ENCODE results near the gene NKX2-4. TPM values are rescaled to one million over a fixed set of nuclear protein-coding genes. Genes with fewer than 3 reads are reported as not detected.

The NKX2-4 gene
- polyA plus RNA-seq, 1 of the 3 experiments (the other 2 are of a cell fraction) = not detected

DNA sequence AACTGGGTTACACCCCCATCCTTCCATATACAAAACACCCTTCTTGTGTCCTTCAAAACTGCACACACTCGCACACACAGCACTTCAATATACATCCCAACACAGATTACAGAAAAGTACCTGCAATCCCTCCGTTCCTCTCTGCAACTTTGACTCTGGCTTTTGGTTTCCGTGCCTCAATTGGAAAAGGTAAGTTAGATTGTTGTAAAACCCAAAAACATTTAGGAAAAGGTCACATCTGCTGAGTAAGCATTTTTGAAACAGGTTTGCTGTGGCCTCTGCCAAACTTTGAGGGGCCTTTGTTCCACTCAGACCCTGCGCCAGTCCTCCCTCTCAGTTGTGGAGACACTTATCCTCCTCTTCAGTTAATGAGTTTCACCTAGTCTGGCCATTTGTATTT is 4.2 kb downstream of the NKX2-4 start:
- DNase-seq = no peak
- H3K36me3 ChIP-seq (replicated peaks in 1 of 2; ENCODE audit: control insufficient read depth in 1 of 2, insufficient read depth in 2 of 2, low read length in 1 of 2) = peaks cover 12 to 27% of the 10 kb centered on the region in 2 experiments
- H3K79me2 ChIP-seq (ENCODE audit: insufficient read depth) = no peaks in the 10 kb centered on the region
- H3F3A ChIP-seq (replicated peaks; ENCODE audit: insufficient read depth) = peaks cover 11% of the 10 kb centered on the region
- POLR2A ChIA-PET = no interaction called here
- CTCF ChIA-PET = interaction anchor here (1.5 to 4.1 kb wide), 3 partner anchors 99 to 157 kb away, joined by 3 to 27 read pairs (median 8); no protein-coding TSS in a partner anchor
- no peak overlapping the region for H3K27ac ChIP-seq (ENCODE audit: low read depth in 2 of 2, low read length in 1 of 2)
- no peaks in the 10 kb centered on the region; a peak in 1 of 4 replicates for H3K4me1 ChIP-seq (ENCODE audit: control insufficient read depth in 1 of 2, insufficient read depth in 2 of 2, low read depth in 1 of 2, low read length in 1 of 2)
- H3K9ac ChIP-seq = no peak overlapping the region
- H3K9me2 ChIP-seq = no peaks in the 10 kb centered on the region
- H3K4me3 ChIP-seq (ENCODE audit: low read depth in 2 of 2, low read length in 1 of 2) = no peak overlapping the region
- peaks cover 33% of the 10 kb centered on the region for H3K27me3 ChIP-seq (ENCODE audit: insufficient read depth)
- H3K9me3 ChIP-seq = no peaks in the 10 kb centered on the region
- 63% methylated on average over 4 of the region's 4 CpGs for WGBS (ENCODE audit: low lambda C conversion rate)
- no peak overlapping the region for H3K4me2 ChIP-seq
- TF ChIP-seq, protein P1, sequence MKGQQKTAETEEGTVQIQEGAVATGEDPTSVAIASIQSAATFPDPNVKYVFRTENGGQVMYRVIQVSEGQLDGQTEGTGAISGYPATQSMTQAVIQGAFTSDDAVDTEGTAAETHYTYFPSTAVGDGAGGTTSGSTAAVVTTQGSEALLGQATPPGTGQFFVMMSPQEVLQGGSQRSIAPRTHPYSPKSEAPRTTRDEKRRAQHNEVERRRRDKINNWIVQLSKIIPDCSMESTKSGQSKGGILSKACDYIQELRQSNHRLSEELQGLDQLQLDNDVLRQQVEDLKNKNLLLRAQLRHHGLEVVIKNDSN (IDR thresholded peaks at IDR 0.05; ENCODE audit: borderline replicate concordance, low read depth) = no peak
- TF ChIP-seq RCOR1 (IDR thresholded peaks at IDR 0.05; ENCODE audit: low read length) (no peak), EP300 (IDR thresholded peaks at IDR 0.05; ENCODE audit: borderline replicate concordance in 1 of 2, low read depth in 1 of 2, low read length in 1 of 2) (no peak), POLR2AphosphoS5 (IDR thresholded peaks at IDR 0.05; ENCODE audit: low read depth, low read length) (no peak), FOXJ3 (CRISPR knock-in tag; IDR thresholded peaks at IDR 0.05) (no peak), TAF1 (IDR thresholded peaks at IDR 0.05; ENCODE audit: borderline replicate concordance, low read depth, low read length) (no peak), ELF1 (IDR thresholded peaks at IDR 0.05) (no peak), RAD21 (IDR thresholded peaks at IDR 0.05; ENCODE audit: low read length) (no peak), RXRA (IDR thresholded peaks at IDR 0.05; ENCODE audit: borderline replicate concordance, low read depth) (no peak), MXI1 (IDR thresholded peaks at IDR 0.05; ENCODE audit: low read depth, low read length) (no peak), SMC3 (IDR thresholded peaks at IDR 0.05; ENCODE audit: low read depth, low read length) (no peak), JUND (IDR thresholded peaks at IDR 0.05) (no peak)
- TF ChIP-seq, protein P2, sequence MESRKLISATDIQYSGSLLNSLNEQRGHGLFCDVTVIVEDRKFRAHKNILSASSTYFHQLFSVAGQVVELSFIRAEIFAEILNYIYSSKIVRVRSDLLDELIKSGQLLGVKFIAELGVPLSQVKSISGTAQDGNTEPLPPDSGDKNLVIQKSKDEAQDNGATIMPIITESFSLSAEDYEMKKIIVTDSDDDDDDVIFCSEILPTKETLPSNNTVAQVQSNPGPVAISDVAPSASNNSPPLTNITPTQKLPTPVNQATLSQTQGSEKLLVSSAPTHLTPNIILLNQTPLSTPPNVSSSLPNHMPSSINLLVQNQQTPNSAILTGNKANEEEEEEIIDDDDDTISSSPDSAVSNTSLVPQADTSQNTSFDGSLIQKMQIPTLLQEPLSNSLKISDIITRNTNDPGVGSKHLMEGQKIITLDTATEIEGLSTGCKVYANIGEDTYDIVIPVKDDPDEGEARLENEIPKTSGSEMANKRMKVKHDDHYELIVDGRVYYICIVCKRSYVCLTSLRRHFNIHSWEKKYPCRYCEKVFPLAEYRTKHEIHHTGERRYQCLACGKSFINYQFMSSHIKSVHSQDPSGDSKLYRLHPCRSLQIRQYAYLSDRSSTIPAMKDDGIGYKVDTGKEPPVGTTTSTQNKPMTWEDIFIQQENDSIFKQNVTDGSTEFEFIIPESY (IDR thresholded peaks at IDR 0.05; ENCODE audit: borderline replicate concordance, low read depth) = no peak
- TF ChIP-seq, protein P3, sequence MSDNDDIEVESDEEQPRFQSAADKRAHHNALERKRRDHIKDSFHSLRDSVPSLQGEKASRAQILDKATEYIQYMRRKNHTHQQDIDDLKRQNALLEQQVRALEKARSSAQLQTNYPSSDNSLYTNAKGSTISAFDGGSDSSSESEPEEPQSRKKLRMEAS (IDR thresholded peaks at IDR 0.05; ENCODE audit: low read depth) = no peak
- TF ChIP-seq, protein P4, sequence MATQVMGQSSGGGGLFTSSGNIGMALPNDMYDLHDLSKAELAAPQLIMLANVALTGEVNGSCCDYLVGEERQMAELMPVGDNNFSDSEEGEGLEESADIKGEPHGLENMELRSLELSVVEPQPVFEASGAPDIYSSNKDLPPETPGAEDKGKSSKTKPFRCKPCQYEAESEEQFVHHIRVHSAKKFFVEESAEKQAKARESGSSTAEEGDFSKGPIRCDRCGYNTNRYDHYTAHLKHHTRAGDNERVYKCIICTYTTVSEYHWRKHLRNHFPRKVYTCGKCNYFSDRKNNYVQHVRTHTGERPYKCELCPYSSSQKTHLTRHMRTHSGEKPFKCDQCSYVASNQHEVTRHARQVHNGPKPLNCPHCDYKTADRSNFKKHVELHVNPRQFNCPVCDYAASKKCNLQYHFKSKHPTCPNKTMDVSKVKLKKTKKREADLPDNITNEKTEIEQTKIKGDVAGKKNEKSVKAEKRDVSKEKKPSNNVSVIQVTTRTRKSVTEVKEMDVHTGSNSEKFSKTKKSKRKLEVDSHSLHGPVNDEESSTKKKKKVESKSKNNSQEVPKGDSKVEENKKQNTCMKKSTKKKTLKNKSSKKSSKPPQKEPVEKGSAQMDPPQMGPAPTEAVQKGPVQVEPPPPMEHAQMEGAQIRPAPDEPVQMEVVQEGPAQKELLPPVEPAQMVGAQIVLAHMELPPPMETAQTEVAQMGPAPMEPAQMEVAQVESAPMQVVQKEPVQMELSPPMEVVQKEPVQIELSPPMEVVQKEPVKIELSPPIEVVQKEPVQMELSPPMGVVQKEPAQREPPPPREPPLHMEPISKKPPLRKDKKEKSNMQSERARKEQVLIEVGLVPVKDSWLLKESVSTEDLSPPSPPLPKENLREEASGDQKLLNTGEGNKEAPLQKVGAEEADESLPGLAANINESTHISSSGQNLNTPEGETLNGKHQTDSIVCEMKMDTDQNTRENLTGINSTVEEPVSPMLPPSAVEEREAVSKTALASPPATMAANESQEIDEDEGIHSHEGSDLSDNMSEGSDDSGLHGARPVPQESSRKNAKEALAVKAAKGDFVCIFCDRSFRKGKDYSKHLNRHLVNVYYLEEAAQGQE (IDR thresholded peaks at IDR 0.05; ENCODE audit: low read depth, low read length) = no peak
- no peak overlapping the region for H2AFZ ChIP-seq (ENCODE audit: low read depth)
- no peaks in the 10 kb centered on the region for H4K20me1 ChIP-seq (ENCODE audit: insufficient read depth)
